ENCODE data around the gene VPS37C.

GRCh38 chr11:61121917-61122316 is 39.3 kb downstream of the VPS37C start:
- TF ChIP-seq CTCF (IDR thresholded peaks at IDR 0.05) = no peak
- no peak for TF ChIP-seq EZH2 (IDR thresholded peaks at IDR 0.05)
